Mucosa of stomach (tissue), 1 donor: ENCODE results near the gene RTTN.

Experiments
- H3K27me3 ChIP-seq: one replicate; pipeline ENCODE4 v1.7.0; 2013; ENCODE audit warnings: mild to moderate bottlenecking, low read length; ENCODE audit not compliant: control insufficient read depth, insufficient read depth
- H3K36me3 ChIP-seq: one replicate; pipeline ENCODE4 v1.7.0; 2013; ENCODE audit warnings: low read length; ENCODE audit not compliant: control insufficient read depth, insufficient read depth
- H3K4me1 ChIP-seq: one replicate; pipeline ENCODE4 v1.7.0; 2013; ENCODE audit warnings: mild to moderate bottlenecking, low read length; ENCODE audit not compliant: control insufficient read depth, insufficient read depth
- H3K4me3 ChIP-seq: one replicate; pipeline ENCODE4 v1.7.0; 2013; ENCODE audit warnings: low read length
- H3K9ac ChIP-seq: one replicate; pipeline ENCODE4 v1.7.0; 2013; ENCODE audit warnings: mild to moderate bottlenecking, low read length, moderate library complexity
- H3K9me3 ChIP-seq: one replicate; pipeline ENCODE4 v1.7.0; 2013; ENCODE audit warnings: mild to moderate bottlenecking, low read length, moderate library complexity; ENCODE audit not compliant: control insufficient read depth
- donor health status: Pancreatic carcinoma.

RTTN gene

DNA sequence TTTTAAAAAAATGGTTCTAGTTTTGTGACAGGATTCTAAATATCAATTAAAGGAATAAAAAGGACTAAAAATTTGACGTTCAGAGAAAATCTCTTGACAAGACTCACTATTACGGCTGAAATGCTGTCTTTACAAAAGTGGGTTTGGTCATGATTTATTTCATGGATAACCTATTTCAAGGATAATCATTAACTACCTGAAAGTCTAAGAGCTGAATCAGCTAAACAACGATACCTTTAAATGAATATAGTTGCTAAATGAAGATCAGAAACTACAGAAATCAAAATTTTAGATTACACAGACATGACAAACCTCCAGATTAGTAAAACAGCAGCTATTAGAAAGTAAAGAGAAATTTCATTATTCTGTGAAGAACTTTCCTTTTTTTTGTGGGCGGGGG, 35.7 kb downstream of the RTTN start:
- H3K9me3 ChIP-seq: no peaks in the 10 kb centered on the region
- peaks cover 5% of the 10 kb centered on the region for H3K36me3 ChIP-seq
- no peak overlapping the region for H3K9ac ChIP-seq
- H3K27me3 ChIP-seq: no peaks in the 10 kb centered on the region
- no peaks in the 10 kb centered on the region for H3K4me1 ChIP-seq
- no peak overlapping the region for H3K4me3 ChIP-seq

GRCh38 chr18:70166668-70167067, 38.8 kb downstream of the RTTN start:
- Histone ChIP-seq H3K9me3 (no peaks in the 10 kb centered on the region), H3K4me1 (no peaks in the 10 kb centered on the region), H3K27me3 (no peaks in the 10 kb centered on the region), H3K36me3 (peaks cover 5% of the 10 kb centered on the region), H3K4me3 (no peak overlapping the region), H3K9ac (no peak overlapping the region)

GRCh38 chr18:70165936-70166335, 39.6 kb downstream of the RTTN start:
- H3K4me3 ChIP-seq: no peak overlapping the region
- peaks cover 5% of the 10 kb centered on the region for H3K36me3 ChIP-seq
- H3K9ac ChIP-seq: no peak overlapping the region
- H3K4me1 ChIP-seq: no peaks in the 10 kb centered on the region
- no peaks in the 10 kb centered on the region for H3K9me3 ChIP-seq
- no peaks in the 10 kb centered on the region for H3K27me3 ChIP-seq

GRCh38 chr18:70160073-70160678, 45.3 kb downstream of the RTTN start:
- no peaks in the 10 kb centered on the region for H3K9me3 ChIP-seq
- H3K9ac ChIP-seq: no peak overlapping the region
- H3K4me1 ChIP-seq: no peaks in the 10 kb centered on the region
- H3K36me3 ChIP-seq: no peaks in the 10 kb centered on the region
- no peaks in the 10 kb centered on the region for H3K27me3 ChIP-seq
- H3K4me3 ChIP-seq: no peak overlapping the region

DNA sequence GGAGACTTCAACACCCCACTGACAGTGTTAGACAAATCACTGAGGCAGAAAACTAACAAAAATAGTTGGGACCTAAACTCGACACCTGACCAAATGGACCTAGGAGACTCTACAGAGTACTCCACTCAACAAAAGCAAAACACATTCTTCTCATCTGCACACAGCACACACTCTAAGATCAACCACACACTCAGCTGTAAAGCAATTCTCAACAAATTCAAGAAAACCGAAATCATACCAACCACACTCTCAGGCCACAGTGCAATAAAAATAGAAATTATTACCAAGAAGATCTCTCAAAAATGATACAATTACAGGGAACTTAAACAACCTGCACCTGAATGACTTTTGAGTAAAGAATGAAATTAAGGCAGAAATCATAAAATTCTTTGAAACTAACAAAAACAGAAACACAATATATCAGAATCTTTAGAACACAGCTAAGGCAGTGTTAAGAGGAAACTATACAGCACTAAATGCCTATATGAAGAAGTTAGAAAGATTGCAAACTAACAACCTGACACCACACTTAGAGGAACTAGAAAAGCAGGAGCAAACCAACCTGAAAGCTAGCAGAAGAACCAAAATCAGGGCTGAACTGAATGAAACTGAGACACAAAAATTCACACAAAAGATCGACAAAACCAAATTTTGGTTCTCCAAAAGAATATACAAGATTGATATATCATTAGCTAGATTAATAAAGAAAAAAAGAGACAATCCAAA, 46.3 kb downstream of the RTTN start:
- no peak overlapping the region for H3K9ac ChIP-seq
- H3K36me3 ChIP-seq: no peaks in the 10 kb centered on the region
- H3K4me1 ChIP-seq: no peaks in the 10 kb centered on the region
- no peak overlapping the region for H3K4me3 ChIP-seq
- H3K9me3 ChIP-seq: no peaks in the 10 kb centered on the region
- H3K27me3 ChIP-seq: no peaks in the 10 kb centered on the region

DNA sequence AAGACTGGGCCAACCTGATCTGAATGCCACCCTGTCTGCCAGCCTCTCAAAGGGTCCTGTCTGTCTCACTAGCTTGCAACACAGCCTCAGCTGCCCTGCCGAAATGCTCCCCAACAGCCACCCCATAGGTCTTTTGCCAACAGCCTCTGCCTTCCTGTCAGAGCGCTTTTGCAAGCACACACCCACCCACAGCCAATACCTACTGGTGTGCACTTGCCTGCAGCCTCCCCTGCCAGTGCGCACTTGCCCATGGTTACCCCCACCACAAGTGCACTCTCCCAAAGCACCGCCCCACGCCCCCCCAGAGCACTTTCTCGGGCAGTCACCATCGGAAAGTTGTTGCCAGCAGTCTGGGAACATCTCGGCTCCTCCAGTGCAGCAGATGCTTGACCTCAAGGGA, 48.6 kb downstream of the RTTN start:
- Histone ChIP-seq H3K9me3 (no peaks in the 10 kb centered on the region), H3K4me1 (no peaks in the 10 kb centered on the region), H3K9ac (no peak overlapping the region), H3K27me3 (no peaks in the 10 kb centered on the region), H3K36me3 (no peaks in the 10 kb centered on the region), H3K4me3 (no peak overlapping the region)

- no peaks in the 10 kb centered on the region for H3K36me3 ChIP-seq
- H3K4me1 ChIP-seq: no peaks in the 10 kb centered on the region
- H3K9me3 ChIP-seq: no peaks in the 10 kb centered on the region
- no peak overlapping the region for H3K9ac ChIP-seq
- H3K27me3 ChIP-seq: no peaks in the 10 kb centered on the region
- no peak overlapping the region for H3K4me3 ChIP-seq
Observed at GRCh38 chr18:70154591-70155194, 50.8 kb downstream of the RTTN start.

GRCh38 chr18:70151614-70152013, 53.9 kb downstream of the RTTN start:
- Histone ChIP-seq H3K4me1 (peaks cover 3% of the 10 kb centered on the region), H3K9me3 (no peaks in the 10 kb centered on the region), H3K36me3 (no peaks in the 10 kb centered on the region), H3K27me3 (no peaks in the 10 kb centered on the region), H3K9ac (no peak overlapping the region), H3K4me3 (no peak overlapping the region)

- Histone ChIP-seq H3K9me3 (no peaks in the 10 kb centered on the region), H3K9ac (no peak overlapping the region), H3K27me3 (no peaks in the 10 kb centered on the region), H3K36me3 (no peaks in the 10 kb centered on the region), H3K4me1 (peaks cover 6% of the 10 kb centered on the region), H3K4me3 (no peak overlapping the region)
Observed at GRCh38 chr18:70149616-70150301, 55.7 kb downstream of the RTTN start.

- H3K4me3 ChIP-seq: no peak overlapping the region
- no peak overlapping the region for H3K9ac ChIP-seq
- no peaks in the 10 kb centered on the region for H3K9me3 ChIP-seq
- no peaks in the 10 kb centered on the region for H3K27me3 ChIP-seq
- peaks cover 6% of the 10 kb centered on the region for H3K4me1 ChIP-seq
- no peaks in the 10 kb centered on the region for H3K36me3 ChIP-seq
Observed at GRCh38 chr18:70149156-70149555, 56.3 kb downstream of the RTTN start.

DNA sequence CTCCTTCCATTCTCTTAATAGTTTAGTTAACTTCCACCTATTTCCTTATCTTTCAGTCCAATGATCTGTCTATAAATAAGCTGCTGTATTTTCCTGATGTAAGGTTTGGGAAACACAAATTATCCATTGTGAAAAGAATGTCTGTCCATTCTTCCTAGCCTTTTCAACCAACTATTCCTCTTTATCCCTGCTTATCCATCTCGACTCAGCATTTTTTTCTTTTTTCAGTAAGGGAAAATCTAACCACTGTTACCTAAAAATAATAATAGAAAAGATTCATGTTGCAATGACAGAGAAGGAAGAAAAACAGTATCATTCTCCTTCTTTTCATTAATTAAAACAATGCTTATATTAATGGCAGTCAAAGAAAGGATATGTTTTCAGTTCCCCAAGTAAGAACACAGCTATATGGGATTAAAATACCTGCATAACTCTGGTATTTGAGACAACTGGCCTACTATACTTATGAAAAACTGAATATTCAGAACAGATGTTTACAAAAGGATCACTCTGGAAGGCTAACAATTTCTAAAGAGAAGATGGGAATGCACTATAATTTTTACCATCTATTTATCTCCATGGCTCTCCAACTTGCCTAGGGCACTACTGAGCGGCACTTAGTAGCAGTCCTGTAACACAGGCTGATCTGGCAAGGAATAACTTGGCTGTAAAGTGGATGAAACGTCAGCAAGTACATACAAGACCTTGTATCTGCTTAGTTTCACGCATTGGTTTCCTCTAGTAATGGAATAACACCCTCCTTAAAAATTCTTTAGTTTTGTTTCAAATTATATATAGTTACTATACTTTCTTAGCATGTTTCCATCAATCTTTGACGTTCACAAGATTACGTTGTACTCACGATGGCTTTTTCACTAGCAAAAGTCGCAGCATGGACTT, 57.2 kb downstream of the RTTN start:
- no peak overlapping the region for H3K9ac ChIP-seq
- H3K4me1 ChIP-seq: peaks cover 6% of the 10 kb centered on the region
- H3K36me3 ChIP-seq: no peaks in the 10 kb centered on the region
- H3K27me3 ChIP-seq: no peaks in the 10 kb centered on the region
- H3K9me3 ChIP-seq: no peaks in the 10 kb centered on the region
- no peak overlapping the region for H3K4me3 ChIP-seq
